NCI-H2081 (cell line): Measurements from ENCODE around the gene TBL1XR1.
"Not testable (repeated sequence)": the region's sequence is repeated elsewhere in the genome, so short reads cannot be mapped to it uniquely, and the experiment has no call there.

Experiments
- DNase-seq, 2 experiments: peaks; one replicate each; lab custom pipeline; 2025; lab: John Stamatoyannopoulos, UW

Gene TBL1XR1

GRCh38 chr3:177026505-177027277 lies 170.6 kb downstream of the TBL1XR1 start:
- DNase-seq: no peak

- DNase-seq: no peak
Measured at GRCh38 chr3:177015881-177016280, 181.4 kb downstream of the TBL1XR1 start.

GRCh38 chr3:177013681-177014280 lies 183.5 kb downstream of the TBL1XR1 start:
- no peak for DNase-seq

GRCh38 chr3:177005718-177006405 lies 191.4 kb downstream of the TBL1XR1 start:
- DNase-seq: no peak

- DNase-seq: not testable (repeated sequence)
Measured at GRCh38 chr3:177000159-177000558, 197.1 kb downstream of the TBL1XR1 start.

GRCh38 chr3:176995946-176996345 lies 201.3 kb downstream of the TBL1XR1 start:
- DNase-seq: no peak

GRCh38 chr3:176994891-176995781 lies 202.1 kb downstream of the TBL1XR1 start:
- DNase-seq: no peak

- no peak for DNase-seq
Measured at GRCh38 chr3:176994393-176994792, 202.9 kb downstream of the TBL1XR1 start.

- no peak for DNase-seq
Measured at GRCh38 chr3:176992978-176993377, 204.3 kb downstream of the TBL1XR1 start.

- no peak for DNase-seq
Measured at GRCh38 chr3:176992565-176992964, 204.7 kb downstream of the TBL1XR1 start.

GRCh38 chr3:176988795-176989194 lies 208.5 kb downstream of the TBL1XR1 start:
- no peak for DNase-seq

- no peak for DNase-seq
Measured at GRCh38 chr3:176987901-176988650, 209.2 kb downstream of the TBL1XR1 start.

GRCh38 chr3:176978441-176978840 lies 218.8 kb downstream of the TBL1XR1 start:
- DNase-seq: no peak

GRCh38 chr3:176977331-176977730 lies 220.0 kb downstream of the TBL1XR1 start:
- DNase-seq: no peak

GRCh38 chr3:176976586-176976985 lies 220.7 kb downstream of the TBL1XR1 start:
- DNase-seq: no peak

- DNase-seq: no peak
Measured at GRCh38 chr3:176974279-176974678, 223.0 kb downstream of the TBL1XR1 start.

GRCh38 chr3:176971613-176972174 lies 225.6 kb downstream of the TBL1XR1 start:
- no peak for DNase-seq

GRCh38 chr3:176970770-176971169 lies 226.5 kb downstream of the TBL1XR1 start:
- DNase-seq: no peak

GRCh38 chr3:176969506-176969905 lies 227.8 kb downstream of the TBL1XR1 start:
- no peak for DNase-seq
